ENCODE data around the gene ERI3. TPM values are rescaled to one million over a fixed set of nuclear protein-coding genes. Genes with fewer than 3 reads are reported as not detected.

The ERI3 gene
- total and polyA plus RNA-seq, 2 donors (not counting 3 experiments of a cell fraction or from before 2014, with no cell fraction given), result 45.3 to 94.0 TPM

GRCh38 chr1:44323947-44324346 lies 31.1 kb downstream of the ERI3 start:
- no peak overlapping the region for H2AFZ ChIP-seq (ENCODE audit: low read depth, low read length)
- no peak overlapping the region for H3K4me2 ChIP-seq (ENCODE audit: insufficient read depth, low read length)
- no peak overlapping the region for H3K4me3 ChIP-seq (replicated peaks in 1 of 3; ENCODE audit: insufficient read depth in 1 of 3, low read depth in 1 of 3, low read length in 3 of 3)
- intact Hi-C loops (cut with micrococcal nuclease), result no loop called here
- ChIA-PET POLR2A (no interaction called here), CTCF (interaction anchor here (0.7 to 1.6 kb wide), 3 partner anchors 11 to 106 kb away, joined by 3 to 4 read pairs (median 3); no protein-coding TSS in a partner anchor)
- H3K27ac ChIP-seq (ENCODE audit: insufficient read depth, low read depth, low read length), result no peak overlapping the region
- no peaks in the 10 kb centered on the region for H3K9me3 ChIP-seq (replicated peaks; ENCODE audit: control insufficient read depth, insufficient read depth, low read length)
- H3K4me1 ChIP-seq (ENCODE audit: control insufficient read depth, extremely low read depth, insufficient read depth, low read length), result peaks cover 7% of the 10 kb centered on the region
- no peaks in the 10 kb centered on the region for H4K20me1 ChIP-seq (replicated peaks; ENCODE audit: control insufficient read depth, extremely low read depth, insufficient read depth, low read length)
- H3K79me2 ChIP-seq (ENCODE audit: control insufficient read depth, insufficient read depth, low read length), result no peaks in the 10 kb centered on the region
- H3K27me3 ChIP-seq (ENCODE audit: control insufficient read depth in 2 of 2, insufficient read depth in 2 of 2, low read length in 2 of 2), result no peaks in the 10 kb centered on the region
- TF ChIP-seq, protein P1, sequence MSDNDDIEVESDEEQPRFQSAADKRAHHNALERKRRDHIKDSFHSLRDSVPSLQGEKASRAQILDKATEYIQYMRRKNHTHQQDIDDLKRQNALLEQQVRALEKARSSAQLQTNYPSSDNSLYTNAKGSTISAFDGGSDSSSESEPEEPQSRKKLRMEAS (IDR thresholded peaks at IDR 0.05; ENCODE audit: insufficient read depth, insufficient read length), result no peak
- TF ChIP-seq POLR2A (IDR thresholded peaks at IDR 0.05; ENCODE audit: low read depth, low read length) (no peak), POLR2AphosphoS5 (IDR thresholded peaks at IDR 0.05; ENCODE audit: insufficient read depth, low read depth, low read length) (no peak), EZH2 (IDR thresholded peaks at IDR 0.05; ENCODE audit: borderline replicate concordance, low read depth, low read length, severe bottlenecking) (no peak), FOS (IDR thresholded peaks at IDR 0.05; ENCODE audit: borderline replicate concordance, insufficient read depth, low read length) (no peak), GATA2 (IDR thresholded peaks at IDR 0.05; ENCODE audit: insufficient read depth, insufficient read length, low read depth, low read length) (no peak), MYC (IDR thresholded peaks at IDR 0.05; ENCODE audit: low read depth, low read length) (no peak), JUN (IDR thresholded peaks at IDR 0.05; ENCODE audit: borderline replicate concordance, insufficient read depth, insufficient read length, low read depth) (no peak)
- TF ChIP-seq, protein P2, sequence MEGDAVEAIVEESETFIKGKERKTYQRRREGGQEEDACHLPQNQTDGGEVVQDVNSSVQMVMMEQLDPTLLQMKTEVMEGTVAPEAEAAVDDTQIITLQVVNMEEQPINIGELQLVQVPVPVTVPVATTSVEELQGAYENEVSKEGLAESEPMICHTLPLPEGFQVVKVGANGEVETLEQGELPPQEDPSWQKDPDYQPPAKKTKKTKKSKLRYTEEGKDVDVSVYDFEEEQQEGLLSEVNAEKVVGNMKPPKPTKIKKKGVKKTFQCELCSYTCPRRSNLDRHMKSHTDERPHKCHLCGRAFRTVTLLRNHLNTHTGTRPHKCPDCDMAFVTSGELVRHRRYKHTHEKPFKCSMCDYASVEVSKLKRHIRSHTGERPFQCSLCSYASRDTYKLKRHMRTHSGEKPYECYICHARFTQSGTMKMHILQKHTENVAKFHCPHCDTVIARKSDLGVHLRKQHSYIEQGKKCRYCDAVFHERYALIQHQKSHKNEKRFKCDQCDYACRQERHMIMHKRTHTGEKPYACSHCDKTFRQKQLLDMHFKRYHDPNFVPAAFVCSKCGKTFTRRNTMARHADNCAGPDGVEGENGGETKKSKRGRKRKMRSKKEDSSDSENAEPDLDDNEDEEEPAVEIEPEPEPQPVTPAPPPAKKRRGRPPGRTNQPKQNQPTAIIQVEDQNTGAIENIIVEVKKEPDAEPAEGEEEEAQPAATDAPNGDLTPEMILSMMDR (IDR thresholded peaks at IDR 0.05; ENCODE audit: extremely low read depth in 1 of 2, insufficient read depth in 1 of 2, low read depth in 1 of 2, low read length in 2 of 2), result no peak
- FAIRE-seq, result no peak
- dilution Hi-C loops (cut with MboI; ENCODE audit: extremely low pct_ligation_motif_present, low sequenced_read_pairs), result no loop called here
- peaks cover 2 to 5% of the 10 kb centered on the region in 2 experiments for H3K36me3 ChIP-seq (ENCODE audit: control insufficient read depth in 2 of 2, extremely low read depth in 1 of 2, insufficient read depth in 2 of 2, low read length in 2 of 2)
- no TSS peak for BruUV-seq (replicated peaks)
- no peaks in the 10 kb centered on the region for H3K9me1 ChIP-seq (replicated peaks; ENCODE audit: control insufficient read depth, extremely low read depth, insufficient read depth, low read length)
- no peak for DNase-seq (ENCODE audit: low read depth, low spot score)
- H3K9ac ChIP-seq (replicated peaks; ENCODE audit: extremely low read depth, insufficient read depth, low read length), result no peak overlapping the region

All from endothelial cell of umbilical vein (primary cell).